GM21528 (cell line): ENCODE results near the gene PIK3R5.
"Not testable (repeated sequence)": the region's sequence is repeated elsewhere in the genome, so short reads cannot be mapped to it uniquely, and the experiment has no call there.

ENCODE experiments used
- ATAC-seq: cut with Tn5 transposase; IDR thresholded peaks from one replicate; pipeline ENCODE4 v1.9.1; 2021; ENCODE audit warnings: mild to moderate bottlenecking, moderate library complexity; ENCODE audit not compliant: unreplicated experiment, low FRiP score

Gene PIK3R5

GRCh38 chr17:8898636-8899035 is 66.9 kb downstream of the PIK3R5 start:
- no peak for ATAC-seq

- no peak for ATAC-seq
Observed at GRCh38 chr17:8898126-8898525, 67.4 kb downstream of the PIK3R5 start.

- ATAC-seq, result no peak
Observed at GRCh38 chr17:8896641-8897635, 68.6 kb downstream of the PIK3R5 start.

- no peak for ATAC-seq
Observed at GRCh38 chr17:8896087-8896486, 69.4 kb downstream of the PIK3R5 start.

- no peak for ATAC-seq
Observed at GRCh38 chr17:8894673-8895578, 70.6 kb downstream of the PIK3R5 start.

GRCh38 chr17:8894202-8894671 is 71.3 kb downstream of the PIK3R5 start:
- no peak for ATAC-seq

GRCh38 chr17:8893621-8894201 is 71.8 kb downstream of the PIK3R5 start:
- no peak for ATAC-seq

GRCh38 chr17:8893059-8893458 is 72.4 kb downstream of the PIK3R5 start:
- no peak for ATAC-seq

- ATAC-seq, result no peak
Observed at GRCh38 chr17:8892338-8892690, 73.2 kb downstream of the PIK3R5 start.

GRCh38 chr17:8890671-8891070 is 74.8 kb downstream of the PIK3R5 start:
- ATAC-seq, result no peak

- ATAC-seq, result no peak
Observed at GRCh38 chr17:8889458-8890210, 75.9 kb downstream of the PIK3R5 start.

GRCh38 chr17:8888704-8889302 is 76.7 kb downstream of the PIK3R5 start:
- no peak for ATAC-seq

GRCh38 chr17:8887834-8888703 is 77.4 kb downstream of the PIK3R5 start:
- no peak for ATAC-seq

- no peak for ATAC-seq
Observed at GRCh38 chr17:8887301-8887700, 78.2 kb downstream of the PIK3R5 start.

- no peak for ATAC-seq
Observed at GRCh38 chr17:8885967-8886684, 79.4 kb downstream of the PIK3R5 start.

- ATAC-seq, result not testable (repeated sequence)
Observed at GRCh38 chr17:8885163-8885966, 80.1 kb downstream of the PIK3R5 start.

GRCh38 chr17:8884336-8884990 is 81.0 kb downstream of the PIK3R5 start:
- no peak for ATAC-seq
